Lung (tissue), 12 donors: ENCODE results near the gene LRRC51. TPM values are rescaled to one million over a fixed set of nuclear protein-coding genes. Genes with fewer than 3 reads are reported as not detected.
A peak's percentile ranks its signal among the peaks of the same experiment; 100 is the strongest.

Experiments
- ATAC-seq: fragments of 200-7000 bp; cut with Tn5 transposase; one replicate; pipeline ENCODE4 v1.9.1; 2020; ENCODE audit warnings: moderate number of reproducible peaks; ENCODE audit not compliant: insufficient read depth, low FRiP score
- DNase-seq, 3 donors: peaks; one replicate each; pipeline ENCODE4 v3.0.0-alpha.2; 2013 to 2017
- H3K27ac ChIP-seq, 2 donors: one replicate each; pipeline ENCODE4 v1.5.1; 2013; ENCODE audit warnings: mild to moderate bottlenecking in 2 of 2, moderate library complexity in 2 of 2, control low read depth in 1 of 2, inconsistent platforms in 1 of 2, low read depth in 1 of 2, low read length in 1 of 2
- H3K27me3 ChIP-seq, 3 donors: one replicate each; pipeline ENCODE4 v1.5.1; 2013; ENCODE audit warnings: low read length in 2 of 3; ENCODE audit not compliant: control insufficient read depth in 3 of 3, insufficient read depth in 3 of 3
- H3K36me3 ChIP-seq, 4 donors: one replicate each; pipeline ENCODE4 v1.5.1; 2013; ENCODE audit warnings: low read length in 4 of 4, mild to moderate bottlenecking in 1 of 4, moderate library complexity in 1 of 4; ENCODE audit not compliant: control insufficient read depth in 4 of 4, insufficient read depth in 4 of 4
- H3K4me1 ChIP-seq, 5 donors: one replicate each; pipeline ENCODE4 v1.5.1; 2013; ENCODE audit warnings: low read length in 5 of 5, mild to moderate bottlenecking in 2 of 5, moderate library complexity in 1 of 5; ENCODE audit not compliant: control insufficient read depth in 5 of 5, insufficient read depth in 5 of 5
- H3K4me3 ChIP-seq: one replicate; pipeline ENCODE4 v1.5.1; 2013; ENCODE audit warnings: mild to moderate bottlenecking, control low read depth, moderate library complexity
- H3K9ac ChIP-seq, 2 donors: one replicate each; pipeline ENCODE4 v1.5.1; 2013; ENCODE audit warnings: low read length in 2 of 2, control low read depth in 1 of 2; ENCODE audit not compliant: insufficient read depth in 1 of 2
- H3K9me3 ChIP-seq, 4 donors: one replicate each; pipeline ENCODE4 v1.5.1; 2013; ENCODE audit warnings: low read length in 3 of 4, mild to moderate bottlenecking in 1 of 4, moderate library complexity in 1 of 4; ENCODE audit not compliant: control insufficient read depth in 4 of 4, insufficient read depth in 3 of 4
- CTCF ChIP-seq: IDR thresholded peaks from 2 replicates; pipeline ENCODE4 v1.5.1; 2012; ENCODE audit warnings: mild to moderate bottlenecking; ENCODE audit errors: control extremely low read depth, extremely low read depth
- WGBS, 2 donors: extraction: QIAGEN DNeasy Blood & Tissue Kit; methylation state at CpG; one replicate each; pipeline ENCODE4 v1.1.7; 2013; 5-methylcytosine and 5-hydroxymethylcytosine counted together
- polyA plus RNA-seq, 2 donors: library from polyadenylated mRNA; stranded (reverse); fragments of 200-250 nt; gene quantifications; one replicate each; pipeline ENCODE4 v1.2.1, GENCODE V29; 2013
- total RNA-seq, 2 donors: library from RNA; depleted of rRNA in 1 of 2; stranded (reverse); fragments of >200 nt in 1 of 2; gene quantifications; one replicate each; pipeline ENCODE4 v1.2.1, GENCODE V29; 2014 to 2021
- donor health status: control.
- donor health status: control.
- donor health status: Bipolar disorder and iron deficiency.
- donor health status: healthy.
- donor health status: DM: yes; HTN: yes; CAD: no.

The LRRC51 gene
- total and polyA plus RNA-seq, 4 donors, result 10.4 to 29.6 (median 19.8) TPM

DNA sequence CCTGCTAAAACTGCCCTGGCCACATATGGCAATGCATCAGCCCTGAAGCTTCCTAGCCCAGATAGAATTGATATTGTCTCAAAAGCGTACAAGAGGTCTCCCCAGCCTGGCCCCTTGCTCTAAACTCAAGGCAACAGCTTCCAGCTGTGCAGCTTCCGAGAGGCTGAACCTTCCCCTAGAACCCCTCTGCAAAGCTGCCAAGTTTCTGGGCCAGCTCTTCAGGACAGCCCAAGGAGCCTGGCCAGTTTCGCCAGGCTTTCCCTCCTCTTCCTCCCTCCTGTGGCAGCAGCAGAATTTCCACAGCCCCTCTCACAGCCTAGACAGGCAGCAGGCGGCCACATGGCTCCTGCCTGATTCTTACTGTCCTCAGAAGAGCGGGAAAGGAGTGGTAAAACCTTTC lies 34.8 kb upstream of the LRRC51 start:
- Histone ChIP-seq H3K9ac (no peak overlapping the region), H3K27me3 (no peaks in the 10 kb centered on the region), H3K4me3 (no peak overlapping the region), H3K27ac (peak overlapping the region in 1 of 2 donors; percentile 56), H3K9me3 (no peaks in the 10 kb centered on the region), H3K36me3 (no peaks in the 10 kb centered on the region), H3K4me1 (peaks cover 2 to 49% (median 19%) of the 10 kb centered on the region in 5 donors)
- ATAC-seq (no peak), DNase-seq (peak; percentile 87 to 95 (median 91))
- 81 to 83% methylated on average over 5 of the region's 5 CpGs for WGBS, 2 donors
- TF ChIP-seq CTCF, result no peak

- H3K9ac ChIP-seq, result peak overlapping the region in 1 of 2 donors; percentile 52
- H3K4me3 ChIP-seq, result no peak overlapping the region
- WGBS, 2 donors, result 87 to 90% methylated on average over 3 of the region's 3 CpGs
- H3K27me3 ChIP-seq, result no peaks in the 10 kb centered on the region
- H3K4me1 ChIP-seq, result peaks cover 0 to 26% (median 7%) of the 10 kb centered on the region in 5 donors
- DNase-seq (peak in 1 of 3 donors; percentile 61), ATAC-seq (no peak)
- no peaks in the 10 kb centered on the region for H3K9me3 ChIP-seq
- no peaks in the 10 kb centered on the region for H3K36me3 ChIP-seq
- no peak for TF ChIP-seq CTCF
- H3K27ac ChIP-seq, result peak overlapping the region in 1 of 2 donors; percentile 49
These were observed 31.7 kb upstream of the LRRC51 start for GRCh38 chr11:72048766-72049460.

DNA sequence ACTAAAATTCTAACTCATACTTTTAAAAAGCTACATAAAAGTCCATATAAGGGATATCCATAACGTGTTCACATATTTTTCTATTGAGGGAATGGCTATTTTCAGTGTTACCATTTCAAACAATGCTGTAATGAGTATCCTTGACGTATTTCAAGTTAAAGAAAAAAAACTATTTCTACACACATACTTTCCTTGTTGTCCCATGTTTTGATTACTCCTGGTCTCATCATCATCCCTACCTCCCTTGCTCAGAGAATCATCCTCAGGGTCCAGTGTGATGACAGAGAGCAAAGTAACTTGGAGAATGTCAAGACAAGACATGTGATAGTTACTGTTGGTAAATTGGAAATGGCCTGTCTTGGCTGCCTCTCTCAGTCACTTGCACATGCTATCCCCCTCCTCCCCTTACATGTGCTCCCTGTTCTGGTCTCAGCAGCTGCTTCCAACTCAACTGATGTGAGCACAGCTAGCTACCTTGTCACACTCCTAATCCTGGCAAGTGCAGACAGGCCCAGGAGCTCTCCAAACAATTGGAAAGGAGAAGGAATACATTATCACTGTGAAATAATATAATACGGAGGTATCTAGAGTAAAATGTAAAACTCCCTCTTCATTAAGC lies 22.1 kb upstream of the LRRC51 start:
- no peak overlapping the region for H3K27ac ChIP-seq

More for the DNA sequence above, 22.1 kb upstream of the LRRC51 start:
- DNase-seq (no peak), ATAC-seq (no peak)
- Histone ChIP-seq H3K27me3 (no peaks in the 10 kb centered on the region), H3K9me3 (no peaks in the 10 kb centered on the region), H3K9ac (no peak overlapping the region), H3K36me3 (peaks cover 0 to 6% (median 0%) of the 10 kb centered on the region in 4 donors), H3K4me1 (peaks cover 0 to 2% (median 0%) of the 10 kb centered on the region in 5 donors), H3K4me3 (no peak overlapping the region)
- WGBS, 2 donors, result 89 to 93% methylated on average over 3 of the region's 3 CpGs
- no peak for TF ChIP-seq CTCF
